GM19438 (cell line): ENCODE data around the gene RPSA.
"Not testable (repeated sequence)": the region's sequence is repeated elsewhere in the genome, so short reads cannot be mapped to it uniquely, and the experiment has no call there.

Source experiments
- ATAC-seq: cut with Tn5 transposase; IDR thresholded peaks from one replicate; pipeline ENCODE4 v1.9.1; 2021; ENCODE audit warnings: low read depth; ENCODE audit not compliant: unreplicated experiment

Gene RPSA

GRCh38 chr3:39453134-39453533 is 46.6 kb downstream of the RPSA start:
- peak; percentile 87 for ATAC-seq

GRCh38 chr3:39453872-39454271 is 47.4 kb downstream of the RPSA start:
- ATAC-seq = not testable (repeated sequence)

GRCh38 chr3:39454591-39455217 is 48.2 kb downstream of the RPSA start:
- no peak for ATAC-seq

- ATAC-seq = no peak
Observed at GRCh38 chr3:39456159-39456558, 49.6 kb downstream of the RPSA start.

GRCh38 chr3:39457361-39457760 is 50.8 kb downstream of the RPSA start:
- no peak for ATAC-seq

GRCh38 chr3:39458579-39458978 is 52.1 kb downstream of the RPSA start:
- not testable (repeated sequence) for ATAC-seq

- ATAC-seq = no peak
Observed at GRCh38 chr3:39460677-39461076, 54.2 kb downstream of the RPSA start.
